CD4-positive, alpha-beta T cell (primary cell): ENCODE data around the gene ANXA4. TPM values are rescaled to one million over a fixed set of nuclear protein-coding genes. Genes with fewer than 3 reads are reported as not detected.
A peak's percentile ranks its signal among the peaks of the same experiment; 100 is the strongest.

Experiments
- ATAC-seq: fragments of 200-7000 bp; cut with Tn5 transposase; one replicate; pipeline ENCODE4 v1.10.0; 2022; ENCODE audit warnings: mild to moderate bottlenecking; ENCODE audit not compliant: poor library complexity
- CTCF ChIA-PET: fragments of 350-600 bp; sonication (Branson Sonifier 250); formaldehyde crosslinking; loops from one replicate; lab custom pipeline; 2021; ENCODE audit warnings: antibody characterized with exemption, inconsistent platforms; lab: Charles Lee
- POLR2A ChIA-PET: fragments of 350-600 bp; sonication (Branson Sonifier 250); formaldehyde crosslinking; loops from one replicate; lab custom pipeline; 2021; ENCODE audit warnings: antibody characterized with exemption, inconsistent platforms; lab: Charles Lee
- DNase-seq, 14 experiments: peaks; one replicate each; pipeline ENCODE4 v3.0.0-alpha.2; 2013 to 2020; ENCODE audit warnings: mixed read lengths in 2 of 14
- H3K27ac ChIP-seq, 2 donors: one replicate each; pipeline versions ENCODE4 v1.5.1 to v1.7.0; 2013; ENCODE audit warnings: low read length in 2 of 2, low read depth in 1 of 2, mild to moderate bottlenecking in 1 of 2
- H3K27me3 ChIP-seq, 2 experiments: 1 replicate in 1 of 2; 2 replicates in 1 of 2; pipeline versions ENCODE4 v1.6.1 to v1.7.0; 2013; ENCODE audit warnings: low read length in 2 of 2, control low read depth in 1 of 2, mild to moderate bottlenecking in 1 of 2, moderate library complexity in 1 of 2; ENCODE audit not compliant: insufficient read depth in 2 of 2, control insufficient read depth in 1 of 2
- H3K36me3 ChIP-seq: one replicate; pipeline ENCODE4 v1.6.1; 2013; ENCODE audit warnings: low read length, control low read depth; ENCODE audit not compliant: insufficient read depth
- H3K4me1 ChIP-seq: one replicate; pipeline ENCODE4 v1.6.1; 2013; ENCODE audit warnings: low read length, control low read depth; ENCODE audit not compliant: insufficient read depth
- H3K4me3 ChIP-seq: one replicate; pipeline ENCODE4 v1.5.1; 2013; ENCODE audit warnings: mild to moderate bottlenecking, low read length, moderate library complexity
- H3K9me3 ChIP-seq, 2 experiments: 1 replicate in 1 of 2; 2 replicates in 1 of 2; pipeline versions ENCODE4 v1.6.1 to v1.7.0; 2013; ENCODE audit warnings: low read length in 2 of 2, mild to moderate bottlenecking in 2 of 2, control low read depth in 1 of 2, moderate library complexity in 1 of 2; ENCODE audit not compliant: control insufficient read depth in 1 of 2, insufficient read depth in 1 of 2
- H3K27ac Mint-ChIP-seq: one replicate; pipeline ENCODE4 v1.8.0; 2020; ENCODE audit warnings: mixed read lengths
- H3K27me3 Mint-ChIP-seq: one replicate; pipeline ENCODE4 v1.8.0; 2021; ENCODE audit warnings: mixed read lengths
- H3K36me3 Mint-ChIP-seq: one replicate; pipeline ENCODE4 v1.8.0; 2021; ENCODE audit warnings: low read depth, mixed read lengths
- H3K4me1 Mint-ChIP-seq: one replicate; pipeline ENCODE4 v1.8.0; 2021; ENCODE audit warnings: low read depth, mixed read lengths
- H3K4me3 Mint-ChIP-seq: one replicate; pipeline ENCODE4 v1.8.0; 2020; ENCODE audit warnings: mild to moderate bottlenecking, mixed read lengths
- H3K9me3 Mint-ChIP-seq: one replicate; pipeline ENCODE4 v1.8.0; 2020; ENCODE audit warnings: mixed read lengths
- CTCF ChIP-seq: fragments of 200-600 bp; IDR thresholded peaks from one replicate; pipeline ENCODE4 v1.8.0; 2022; ENCODE audit warnings: antibody characterized with exemption, mild to moderate bottlenecking
- intact Hi-C, 2 experiments: fragments of 100-400 bp; cut with DNase I in 1 of 2; cut with micrococcal nuclease in 1 of 2; formaldehyde crosslinking; loops; one replicate each; pipeline versions ENCODE4 v1.15.1 to v1.9.0; 2023 to 2025; cut with DNase I, micrococcal nuclease
- total RNA-seq, 174 experiments: library from RNA in 2 of 174; stranded (reverse) in 2 of 174; gene quantifications; one replicate each; pipeline ENCODE4 v1.2.3 and lab custom pipeline; 2021 to 2026

Gene ANXA4
- total RNA-seq, 2 experiments from 2014 or later: 4.0 to 5.3 TPM

DNA sequence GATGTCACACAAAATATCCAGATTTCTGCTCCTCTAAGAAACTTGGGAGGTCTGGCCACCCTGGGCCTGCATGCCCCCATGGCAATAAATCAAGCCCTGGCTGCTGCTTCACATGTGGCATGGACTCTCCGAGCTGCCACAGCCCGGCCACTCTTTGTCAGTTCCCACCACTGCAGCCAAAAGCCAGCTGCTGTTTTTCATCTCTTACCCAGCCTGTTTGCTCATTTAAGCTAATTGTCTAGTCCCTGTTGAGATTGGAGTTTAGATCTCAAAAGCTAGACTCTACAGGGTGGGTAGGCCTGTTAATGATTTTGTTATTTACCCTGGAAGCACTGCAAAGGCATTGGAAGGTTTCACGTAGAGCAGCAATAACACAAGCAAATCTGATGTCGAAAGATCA lies 20.9 kb upstream of the ANXA4 start:
- Mint-ChIP-seq H3K36me3 (no peaks in the 10 kb centered on the region), H3K27me3 (no peaks in the 10 kb centered on the region), H3K4me3 (no peak overlapping the region), H3K4me1 (peaks cover 7% of the 10 kb centered on the region), H3K27ac (no peak overlapping the region), H3K9me3 (no peaks in the 10 kb centered on the region)
- H3K9me3 ChIP-seq: no peaks in the 10 kb centered on the region
- CTCF ChIA-PET: no interaction called here
- no peaks in the 10 kb centered on the region for H3K27me3 ChIP-seq
- no peak overlapping the region for H3K4me3 ChIP-seq
- DNase-seq: no peak
- TF ChIP-seq CTCF: no peak
- peaks cover 9% of the 10 kb centered on the region for H3K4me1 ChIP-seq
- no peaks in the 10 kb centered on the region for H3K36me3 ChIP-seq
- intact Hi-C loops: loop anchor here in 1 of 2 experiments (10.0 kb wide), 1 partner anchor 174 kb away; the partner anchor contains the start of gene SNRNP27
- POLR2A ChIA-PET: no interaction called here
- ATAC-seq: no peak
- no peak overlapping the region for H3K27ac ChIP-seq

- H3K27me3 Mint-ChIP-seq: no peaks in the 10 kb centered on the region
- DNase-seq (no peak), ATAC-seq (no peak)
- H3K9me3 ChIP-seq: no peaks in the 10 kb centered on the region
- no peaks in the 10 kb centered on the region for H3K9me3 Mint-ChIP-seq
- CTCF ChIA-PET: interaction anchor here (1.4 to 3.4 kb wide), 10 partner anchors 10 to 179 kb away, joined by 3 to 81 read pairs (median 8); no protein-coding TSS in a partner anchor
- intact Hi-C loops: loop anchor here (1.0 to 10.0 kb wide), 4 partner anchors 94 to 579 kb away; partner anchors contain the start of genes FAM136A (in 2 of the 2) and SNRNP27 (in 1 of the 2)
- POLR2A ChIA-PET: interaction anchor here (0.6 to 2.8 kb wide), 3 partner anchors 78 to 363 kb away, joined by 3 to 16 read pairs (median 6); no protein-coding TSS in a partner anchor
- no peaks in the 10 kb centered on the region for H3K36me3 ChIP-seq
- no peak overlapping the region for H3K4me3 Mint-ChIP-seq
- TF ChIP-seq CTCF: no peak
- no peak overlapping the region for H3K4me3 ChIP-seq
- no peaks in the 10 kb centered on the region for H3K36me3 Mint-ChIP-seq
- H3K27me3 ChIP-seq: no peaks in the 10 kb centered on the region
- H3K27ac Mint-ChIP-seq: no peak overlapping the region
- peaks cover 9% of the 10 kb centered on the region for H3K4me1 ChIP-seq
- peaks cover 7% of the 10 kb centered on the region for H3K4me1 Mint-ChIP-seq
- H3K27ac ChIP-seq: no peak overlapping the region
Observed at GRCh38 chr2:69723791-69724190, 18.1 kb upstream of the ANXA4 start.

DNA sequence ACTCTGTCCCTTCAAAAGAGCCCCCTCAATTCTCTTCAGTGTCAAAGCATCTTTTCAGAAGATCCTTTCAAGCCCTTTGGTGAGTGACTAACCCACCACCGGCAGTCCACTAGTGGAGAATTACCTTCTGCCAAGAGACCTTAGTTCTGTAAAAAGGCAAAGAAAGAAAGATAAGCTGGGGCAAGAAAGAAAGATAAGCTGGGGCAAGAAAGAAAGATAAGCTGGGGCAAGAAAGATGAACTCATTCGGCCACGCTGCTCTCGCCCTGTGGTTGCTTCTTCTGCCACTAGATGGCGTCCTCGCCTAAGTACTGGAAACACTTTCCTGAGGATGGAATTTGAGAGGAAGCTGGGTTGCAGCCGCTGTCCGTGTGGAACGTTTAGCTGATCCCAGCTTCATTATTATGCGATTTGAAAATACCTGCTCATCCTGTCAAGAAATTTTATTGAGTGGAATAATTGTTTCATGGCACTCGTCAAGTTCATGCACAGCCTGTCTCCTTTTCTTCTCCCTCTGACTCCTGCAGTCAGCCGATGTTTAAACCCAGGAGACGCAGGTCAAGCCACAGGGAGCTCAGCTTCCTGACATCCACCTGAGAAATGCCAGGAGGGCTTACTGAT lies 17.3 kb upstream of the ANXA4 start:
- DNase-seq (peak; percentile 69 to 91 (median 83)), ATAC-seq (peak; percentile 85)
- ChIA-PET CTCF (interaction anchor here (0.6 to 3.4 kb wide), 41 partner anchors 8 to 580 kb away, joined by 3 to 81 read pairs (median 4); no protein-coding TSS in a partner anchor), POLR2A (interaction anchor here (0.7 to 2.8 kb wide), 9 partner anchors 9 to 568 kb away, joined by 3 to 21 read pairs (median 4); no protein-coding TSS in a partner anchor)
- peak; percentile 100 for TF ChIP-seq CTCF
- H3K36me3 ChIP-seq: no peaks in the 10 kb centered on the region
- H3K9me3 Mint-ChIP-seq: no peaks in the 10 kb centered on the region
- H3K4me3 Mint-ChIP-seq: peak overlapping the region; percentile 27
- H3K27me3 Mint-ChIP-seq: no peaks in the 10 kb centered on the region
- no peaks in the 10 kb centered on the region for H3K36me3 Mint-ChIP-seq
- H3K4me1 Mint-ChIP-seq: peaks cover 7% of the 10 kb centered on the region
- no peaks in the 10 kb centered on the region for H3K27me3 ChIP-seq
- no peak overlapping the region for H3K27ac ChIP-seq
- peaks cover 9% of the 10 kb centered on the region for H3K4me1 ChIP-seq
- intact Hi-C loops: loop anchor here (1.0 to 10.0 kb wide), 3 partner anchors 93 to 578 kb away; partner anchors contain the start of genes FAM136A (in 1 of the 2) and SNRNP27 (in 1 of the 2)
- H3K4me3 ChIP-seq: no peak overlapping the region
- H3K27ac Mint-ChIP-seq: no peak overlapping the region
- no peaks in the 10 kb centered on the region for H3K9me3 ChIP-seq
